ENCODE data around the gene CTNNA2.

The CTNNA2 gene

GRCh38 chr2:79910643-79911042, 397.8 kb downstream of the CTNNA2 start:
- no peak overlapping the region for H3K4me3 ChIP-seq (ENCODE audit: low read depth, low read length)

GRCh38 chr2:79915455-79915854, 402.6 kb downstream of the CTNNA2 start:
- H3K4me3 ChIP-seq (ENCODE audit: low read depth, low read length) = no peak overlapping the region

GRCh38 chr2:79916285-79916684, 403.4 kb downstream of the CTNNA2 start:
- H3K4me3 ChIP-seq (ENCODE audit: low read depth, low read length) = no peak overlapping the region

GRCh38 chr2:79920512-79921076, 407.7 kb downstream of the CTNNA2 start:
- H3K4me3 ChIP-seq (ENCODE audit: low read depth, low read length) = no peak overlapping the region

DNA sequence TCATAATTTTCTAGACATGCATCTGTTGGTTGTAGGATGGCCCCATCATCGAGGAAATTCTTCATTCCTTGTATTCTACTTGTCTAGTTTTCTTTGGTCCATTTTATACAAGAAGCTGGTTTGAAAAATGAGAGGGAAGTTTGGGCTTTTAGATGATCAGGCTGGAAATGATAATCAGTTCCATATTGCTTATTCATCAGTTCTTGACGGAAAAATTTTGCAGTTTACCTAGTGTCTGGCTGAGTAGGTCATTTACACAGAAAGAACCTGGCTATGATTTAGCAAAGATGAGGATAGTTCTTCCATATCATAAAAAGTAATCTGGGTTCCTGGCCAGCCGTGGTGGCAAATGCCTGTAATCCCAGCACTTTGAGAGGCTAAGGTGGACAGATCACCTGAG, 416.8 kb downstream of the CTNNA2 start:
- no peak overlapping the region for H3K4me3 ChIP-seq (ENCODE audit: low read depth, low read length)

GRCh38 chr2:79935046-79935732, 422.3 kb downstream of the CTNNA2 start:
- H3K4me3 ChIP-seq (ENCODE audit: low read depth, low read length) = no peak overlapping the region

- no peak overlapping the region for H3K4me3 ChIP-seq (ENCODE audit: low read depth, low read length)
These were observed 423.2 kb downstream of the CTNNA2 start for GRCh38 chr2:79935771-79936657.

GRCh38 chr2:79936715-79937114, 423.9 kb downstream of the CTNNA2 start:
- H3K4me3 ChIP-seq (ENCODE audit: low read depth, low read length) = no peak overlapping the region

GRCh38 chr2:79938648-79939047, 425.8 kb downstream of the CTNNA2 start:
- no peak overlapping the region for H3K4me3 ChIP-seq (ENCODE audit: low read depth, low read length)

DNA sequence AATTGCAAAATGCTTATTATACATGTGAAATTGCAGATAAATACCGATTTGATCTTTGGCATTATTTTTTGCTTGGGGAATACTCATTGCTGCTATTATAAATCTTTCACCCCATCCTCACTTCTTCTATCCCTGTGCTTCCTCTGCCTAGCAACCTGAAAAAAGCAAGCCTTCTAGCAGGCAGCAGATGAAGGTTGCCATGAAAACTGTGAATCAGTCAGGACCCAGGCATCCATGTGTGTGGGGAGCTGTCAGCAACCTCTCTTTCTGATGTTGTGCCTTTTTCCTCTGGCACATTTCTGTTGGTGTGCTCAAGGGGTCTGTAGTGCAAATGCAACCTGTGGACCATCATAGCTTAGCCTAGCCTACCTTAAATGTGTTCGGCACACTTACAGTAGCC, 427.5 kb downstream of the CTNNA2 start:
- no peak overlapping the region for H3K4me3 ChIP-seq (ENCODE audit: low read depth, low read length)

- H3K4me3 ChIP-seq (ENCODE audit: low read depth, low read length) = no peak overlapping the region
These were observed 428.3 kb downstream of the CTNNA2 start for GRCh38 chr2:79941179-79941578.

GRCh38 chr2:79944205-79944604, 431.4 kb downstream of the CTNNA2 start:
- no peak overlapping the region for H3K4me3 ChIP-seq (ENCODE audit: low read depth, low read length)

DNA sequence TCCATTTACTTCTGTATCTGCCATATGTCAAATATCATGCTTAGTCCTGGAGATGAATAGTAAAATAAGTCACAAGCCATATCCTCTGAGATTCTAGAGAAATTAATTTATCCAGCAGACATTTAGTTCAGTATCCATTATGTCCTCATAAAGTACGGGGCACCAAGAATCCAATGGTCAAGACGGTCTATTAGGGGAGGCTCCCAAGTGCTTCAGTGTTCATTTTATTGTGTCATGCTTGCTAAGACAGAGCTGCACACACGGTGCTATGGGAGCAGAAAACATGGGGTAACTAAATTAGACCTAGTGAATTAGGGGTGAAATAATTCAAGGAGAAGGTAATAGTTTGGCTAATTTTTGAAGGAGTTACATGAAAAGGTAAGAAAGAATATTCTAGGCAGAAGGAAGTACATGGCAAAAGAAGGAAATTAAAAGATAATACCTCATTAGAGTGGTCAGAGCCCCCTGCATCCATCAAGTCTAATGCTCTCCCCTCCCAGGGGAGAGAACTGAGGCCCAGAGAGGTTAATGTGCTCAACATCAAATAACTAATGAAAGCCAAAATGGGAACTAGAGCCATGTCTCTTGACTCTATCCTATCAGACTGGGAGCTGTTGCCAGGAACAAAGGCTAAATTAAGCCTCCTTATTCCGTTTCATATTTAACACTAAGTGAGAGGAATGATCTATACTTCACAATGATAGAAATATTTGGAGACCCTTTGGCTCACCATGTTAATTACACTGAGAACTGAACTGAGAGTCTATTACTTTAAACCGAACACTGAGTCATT, 433.0 kb downstream of the CTNNA2 start:
- no peak overlapping the region for H3K4me3 ChIP-seq (ENCODE audit: low read depth, low read length)

GRCh38 chr2:79947751-79948150, 434.9 kb downstream of the CTNNA2 start:
- no peak overlapping the region for H3K4me3 ChIP-seq (ENCODE audit: low read depth, low read length)

GRCh38 chr2:79950526-79950925, 437.7 kb downstream of the CTNNA2 start:
- no peak overlapping the region for H3K4me3 ChIP-seq (ENCODE audit: low read depth, low read length)

DNA sequence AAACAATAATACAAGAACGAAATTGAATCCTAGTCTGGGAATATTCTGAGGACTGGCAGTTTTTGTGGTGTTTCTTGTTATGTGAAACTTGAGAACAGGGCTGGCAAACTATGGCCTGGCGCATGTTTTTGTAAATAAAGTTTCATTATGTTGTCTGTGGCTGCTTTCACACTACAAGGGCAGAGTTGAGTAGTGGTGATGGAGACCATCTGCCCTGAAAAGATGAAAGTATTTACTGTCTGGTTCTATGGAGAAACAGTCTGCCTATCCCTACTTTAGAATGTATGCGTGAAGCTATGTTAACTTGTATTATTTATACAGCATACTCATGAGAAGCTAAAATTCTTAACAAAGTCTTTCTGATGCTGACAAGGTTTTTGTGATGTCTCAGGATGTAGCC, 439.8 kb downstream of the CTNNA2 start:
- no peak overlapping the region for H3K4me3 ChIP-seq (ENCODE audit: low read depth, low read length)

GRCh38 chr2:79960035-79960434, 447.2 kb downstream of the CTNNA2 start:
- H3K4me3 ChIP-seq (ENCODE audit: low read depth, low read length) = no peak overlapping the region

- no peak overlapping the region for H3K4me3 ChIP-seq (ENCODE audit: low read depth, low read length)
These were observed 447.7 kb downstream of the CTNNA2 start for GRCh38 chr2:79960519-79960918.

- H3K4me3 ChIP-seq (ENCODE audit: low read depth, low read length) = no peak overlapping the region
These were observed 452.1 kb downstream of the CTNNA2 start for GRCh38 chr2:79964966-79965365.

- H3K4me3 ChIP-seq (ENCODE audit: low read depth, low read length) = no peak overlapping the region
These were observed 453.5 kb downstream of the CTNNA2 start for GRCh38 chr2:79966369-79966768.

GRCh38 chr2:79966882-79967281, 454.0 kb downstream of the CTNNA2 start:
- H3K4me3 ChIP-seq (ENCODE audit: low read depth, low read length) = no peak overlapping the region

Data from iPS-11a (cell line).